ENCODE data around the gene CEP170. TPM values are rescaled to one million over a fixed set of nuclear protein-coding genes. Genes with fewer than 3 reads are reported as not detected.

CEP170 gene
- total RNA-seq, 1 experiment from 2014 or later = 97.7 TPM

DNA sequence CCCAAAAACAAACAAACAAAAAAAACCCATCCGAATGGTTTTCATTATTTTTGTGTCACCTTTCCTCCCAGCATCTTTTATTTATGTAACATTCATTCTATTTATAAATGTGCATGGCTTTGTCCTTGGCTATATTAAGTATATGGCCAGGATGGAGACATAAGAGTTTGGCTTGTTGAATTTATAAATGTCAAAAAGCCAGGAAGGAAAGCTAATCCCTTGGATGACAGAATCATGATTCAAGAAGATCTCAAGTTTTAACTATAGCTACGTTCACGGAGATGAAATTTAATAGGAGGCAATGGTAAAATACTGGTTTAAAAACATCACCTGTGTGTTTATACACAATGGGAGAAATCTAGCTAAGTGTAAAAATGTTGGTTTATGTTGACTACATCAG, 5.0 kb downstream of the CEP170 start:
- Histone ChIP-seq H2BK120ac (ENCODE audit: low read depth, low read length, poor library complexity, severe bottlenecking) (no peak overlapping the region), H3K23me2 (ENCODE audit: insufficient read length, low read depth, low read length, poor library complexity, severe bottlenecking) (peaks cover 9% of the 10 kb centered on the region), H3K9me3 (ENCODE audit: control insufficient read depth, low read depth, low read length) (no peaks in the 10 kb centered on the region), H3K79me2 (ENCODE audit: insufficient read depth, low read length) (peaks cover 42% of the 10 kb centered on the region), H3K4me1 (ENCODE audit: insufficient read depth, low read length) (peaks cover 2% of the 10 kb centered on the region; the same call in 1 of the 2 replicates), H4K5ac (ENCODE audit: insufficient read length, low read depth, low read length) (no peak overlapping the region), H4K8ac (replicated peaks; ENCODE audit: insufficient read length, low read depth, low read length) (no peak overlapping the region), H3K56ac (ENCODE audit: insufficient read length, low read depth, low read length) (no peak overlapping the region), H3K27ac (ENCODE audit: insufficient read length, low read depth, low read length) (no peak overlapping the region), H3K4me2 (ENCODE audit: insufficient read depth, insufficient read length, low read length) (no peak overlapping the region), H3K23ac (ENCODE audit: insufficient read length, low read depth, low read length) (no peak overlapping the region), H3K27me3 (ENCODE audit: insufficient read depth, low read length) (no peaks in the 10 kb centered on the region), H3K14ac (ENCODE audit: insufficient read depth, low read length) (no peak overlapping the region), H4K91ac (ENCODE audit: insufficient read length, low read depth, low read length) (no peak overlapping the region), H2AFZ (ENCODE audit: low read length) (no peak overlapping the region), H2BK15ac (ENCODE audit: low read depth, low read length) (no peak overlapping the region), H2BK5ac (ENCODE audit: insufficient read length, low read length) (no peak overlapping the region), H3K4ac (ENCODE audit: low read depth, low read length) (no peak overlapping the region), H3K79me1 (ENCODE audit: insufficient read depth, low read depth, low read length, poor library complexity, severe bottlenecking) (no peaks in the 10 kb centered on the region), H4K20me1 (ENCODE audit: control insufficient read depth, insufficient read depth, insufficient read length) (no peaks in the 10 kb centered on the region), H2BK20ac (ENCODE audit: low read depth, low read length, poor library complexity, severe bottlenecking) (no peak overlapping the region), H2BK12ac (ENCODE audit: insufficient read length, low read depth, low read length) (no peak overlapping the region), H2AK5ac (ENCODE audit: insufficient read length, low read length) (no peak overlapping the region), H3K9ac (ENCODE audit: extremely low read depth, insufficient read length, low read length) (no peak overlapping the region), H3K18ac (ENCODE audit: insufficient read length, low read depth, low read length) (no peak overlapping the region), H3T11ph (ENCODE audit: low read length) (no peak overlapping the region)
- H3K4me1 Mint-ChIP-seq = peaks cover 39 to 46% of the 10 kb centered on the region in 2 experiments
- no peak overlapping the region for H3K4me3 Mint-ChIP-seq
- H3K36me3 Mint-ChIP-seq (ENCODE audit: insufficient read depth in 1 of 3, low read depth in 3 of 3) = peaks cover 0 to 9% (median 4%) of the 10 kb centered on the region in 3 experiments; a peak in 6 of 7 replicates
- no CpG with 5 or more reads among the region's 3 CpGs for WGBS (ENCODE audit: extremely low coverage, insufficient read length, low lambda C conversion rate)
- no peaks in the 10 kb centered on the region for H3K27me3 Mint-ChIP-seq (ENCODE audit: low read depth)
- TF ChIP-seq, protein P1, sequence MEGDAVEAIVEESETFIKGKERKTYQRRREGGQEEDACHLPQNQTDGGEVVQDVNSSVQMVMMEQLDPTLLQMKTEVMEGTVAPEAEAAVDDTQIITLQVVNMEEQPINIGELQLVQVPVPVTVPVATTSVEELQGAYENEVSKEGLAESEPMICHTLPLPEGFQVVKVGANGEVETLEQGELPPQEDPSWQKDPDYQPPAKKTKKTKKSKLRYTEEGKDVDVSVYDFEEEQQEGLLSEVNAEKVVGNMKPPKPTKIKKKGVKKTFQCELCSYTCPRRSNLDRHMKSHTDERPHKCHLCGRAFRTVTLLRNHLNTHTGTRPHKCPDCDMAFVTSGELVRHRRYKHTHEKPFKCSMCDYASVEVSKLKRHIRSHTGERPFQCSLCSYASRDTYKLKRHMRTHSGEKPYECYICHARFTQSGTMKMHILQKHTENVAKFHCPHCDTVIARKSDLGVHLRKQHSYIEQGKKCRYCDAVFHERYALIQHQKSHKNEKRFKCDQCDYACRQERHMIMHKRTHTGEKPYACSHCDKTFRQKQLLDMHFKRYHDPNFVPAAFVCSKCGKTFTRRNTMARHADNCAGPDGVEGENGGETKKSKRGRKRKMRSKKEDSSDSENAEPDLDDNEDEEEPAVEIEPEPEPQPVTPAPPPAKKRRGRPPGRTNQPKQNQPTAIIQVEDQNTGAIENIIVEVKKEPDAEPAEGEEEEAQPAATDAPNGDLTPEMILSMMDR (conservative IDR thresholded peaks at IDR 0.05) = no peak
- no peak for DNase-seq
- H3K9me3 Mint-ChIP-seq = no peaks in the 10 kb centered on the region
- 0 out of 7 replicates have a peak overlapping the region, but pooled peaks of 1 of the 3 experiments have one; percentile 55 for H3K27ac Mint-ChIP-seq
